HG03064 (cell line): ENCODE results near the gene GCNT2.
A peak's percentile ranks its signal among the peaks of the same experiment; 100 is the strongest.
"Not testable (repeated sequence)": the region's sequence is repeated elsewhere in the genome, so short reads cannot be mapped to it uniquely, and the experiment has no call there.

ENCODE experiments used
- ATAC-seq: cut with Tn5 transposase; IDR thresholded peaks from one replicate; pipeline ENCODE4 v1.9.1; 2021; ENCODE audit warnings: low read depth; ENCODE audit not compliant: unreplicated experiment

GCNT2 gene

GRCh38 chr6:10513544-10513943 lies 7.6 kb upstream of the GCNT2 start:
- ATAC-seq: no peak

GRCh38 chr6:10514049-10514780 lies 6.9 kb upstream of the GCNT2 start:
- ATAC-seq: no peak

- no peak for ATAC-seq
These were observed 4.2 kb upstream of the GCNT2 start for GRCh38 chr6:10516953-10517352.

- no peak for ATAC-seq
These were observed 2.4 kb upstream of the GCNT2 start for GRCh38 chr6:10518557-10519407.

GRCh38 chr6:10519408-10519697 lies 1.8 kb upstream of the GCNT2 start:
- not testable (repeated sequence) for ATAC-seq

- peak; percentile 26 for ATAC-seq
These were observed 683 bp upstream of the GCNT2 start for GRCh38 chr6:10520468-10520867.

GRCh38 chr6:10522929-10523573 lies 1.9 kb downstream of the GCNT2 start:
- ATAC-seq: no peak

- ATAC-seq: no peak
These were observed 5.0 kb downstream of the GCNT2 start for GRCh38 chr6:10526156-10526555.

GRCh38 chr6:10528158-10528981 lies 7.2 kb downstream of the GCNT2 start:
- peak; percentile 64 for ATAC-seq

- no peak for ATAC-seq
These were observed 8.2 kb downstream of the GCNT2 start for GRCh38 chr6:10529231-10529801.

- ATAC-seq: not testable (repeated sequence)
These were observed 8.8 kb downstream of the GCNT2 start for GRCh38 chr6:10529828-10530374.

- no peak for ATAC-seq
These were observed 10.4 kb downstream of the GCNT2 start for GRCh38 chr6:10531503-10531902.

GRCh38 chr6:10531942-10532341 lies 10.8 kb downstream of the GCNT2 start:
- no peak for ATAC-seq

- ATAC-seq: no peak
These were observed 11.2 kb downstream of the GCNT2 start for GRCh38 chr6:10532392-10532791.

- peak; percentile 14 for ATAC-seq
These were observed 13.2 kb downstream of the GCNT2 start for GRCh38 chr6:10534419-10534762.

GRCh38 chr6:10535193-10535592 lies 14.0 kb downstream of the GCNT2 start:
- no peak for ATAC-seq

GRCh38 chr6:10537726-10538125 lies 16.6 kb downstream of the GCNT2 start:
- ATAC-seq: no peak

- ATAC-seq: no peak
These were observed 19.1 kb downstream of the GCNT2 start for GRCh38 chr6:10540073-10540746.

- no peak for ATAC-seq
These were observed 20.4 kb downstream of the GCNT2 start for GRCh38 chr6:10541591-10541990.

- no peak for ATAC-seq
These were observed 21.1 kb downstream of the GCNT2 start for GRCh38 chr6:10542213-10542612.
